Measurements from ENCODE around the gene ALX4.

Gene ALX4

GRCh38 chr11:44309478-44310205, at the start of gene ALX4:
TSS of gene ALX4 (minus strand) at chr11:44310139. CDS start at chr11:44310062, 77 bp downstream.
- DNase-seq (ENCODE audit: low read depth): peak; percentile 34

GRCh38 chr11:44359162-44359561, 49.2 kb upstream of the ALX4 start:
- no peak for DNase-seq (ENCODE audit: low read depth)

DNA sequence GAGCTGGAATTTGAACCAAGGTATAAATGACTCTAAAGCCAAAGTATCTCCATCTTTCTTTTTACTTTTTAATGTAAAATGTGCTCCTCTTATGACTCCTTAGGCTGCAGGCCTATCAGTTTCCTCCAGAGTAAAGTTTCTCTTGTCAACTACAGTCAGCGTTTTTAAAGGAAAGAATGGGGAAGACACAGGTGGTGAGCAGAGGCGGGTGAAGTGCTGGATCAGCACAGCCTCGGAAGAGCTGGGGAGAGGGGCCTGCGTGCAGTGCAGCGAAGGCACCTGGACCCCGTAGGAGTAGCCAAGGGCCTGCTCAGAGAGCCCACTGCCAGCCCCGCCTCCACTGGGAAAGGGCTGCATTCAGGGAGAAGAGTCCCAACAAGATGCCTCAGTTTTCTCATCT, 48.8 kb upstream of the ALX4 start:
- no peak for DNase-seq (ENCODE audit: low read depth)

DNA sequence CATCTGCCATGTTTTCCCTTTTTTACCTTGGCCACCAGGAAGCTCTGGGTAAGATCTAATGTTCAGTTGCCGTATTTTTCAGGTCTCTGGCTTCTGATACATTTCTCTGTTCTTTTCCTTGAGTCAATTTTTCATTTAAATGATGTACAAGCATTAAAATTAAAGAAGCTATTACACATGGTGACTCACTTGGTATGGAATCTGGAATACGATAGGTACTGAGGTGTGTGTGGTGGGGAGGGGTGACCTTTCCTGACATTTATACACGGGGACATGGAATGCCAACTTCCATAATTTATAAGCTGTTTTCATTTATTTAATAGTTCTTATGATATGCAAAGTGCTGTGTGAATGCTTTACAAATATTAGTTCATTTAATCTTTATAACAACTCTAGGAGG, 47.8 kb upstream of the ALX4 start:
- no peak for DNase-seq (ENCODE audit: low read depth)

- no peak for DNase-seq (ENCODE audit: low read depth)
Measured at GRCh38 chr11:44356351-44356750, 46.4 kb upstream of the ALX4 start.

DNA sequence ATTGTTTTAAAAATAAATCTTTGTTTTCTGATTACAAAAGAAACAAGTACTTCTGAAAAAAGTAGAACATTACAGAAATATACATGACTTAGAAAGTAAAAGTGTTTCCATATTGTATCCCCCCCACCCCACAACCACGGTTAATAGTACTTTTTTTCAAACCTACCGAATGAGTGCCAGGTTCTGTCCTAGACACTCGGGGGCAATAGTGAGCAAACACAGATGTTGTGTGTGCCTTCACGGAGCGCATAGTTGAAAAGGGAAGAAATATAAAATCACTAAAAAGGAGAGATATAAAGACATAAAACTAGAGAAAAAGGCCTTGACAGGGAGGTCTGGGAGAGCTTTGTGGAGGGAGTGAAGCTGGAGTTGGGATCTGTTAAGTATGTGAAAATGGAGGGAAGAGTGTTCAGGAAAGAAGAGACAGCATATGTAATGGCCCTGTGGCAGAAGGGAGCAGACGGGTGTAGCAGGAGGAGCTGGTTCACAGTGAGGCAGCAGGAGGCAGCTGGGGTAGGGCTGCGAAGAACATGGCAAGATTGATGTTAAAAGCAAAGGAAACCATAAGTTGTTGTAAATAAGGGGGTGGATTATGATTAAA, 42.1 kb upstream of the ALX4 start:
- DNase-seq (ENCODE audit: low read depth): peak; percentile 8

GRCh38 chr11:44351006-44351660, 41.2 kb upstream of the ALX4 start:
- no peak for DNase-seq (ENCODE audit: low read depth)

GRCh38 chr11:44349328-44349727, 39.4 kb upstream of the ALX4 start:
- no peak for DNase-seq (ENCODE audit: low read depth)

DNA sequence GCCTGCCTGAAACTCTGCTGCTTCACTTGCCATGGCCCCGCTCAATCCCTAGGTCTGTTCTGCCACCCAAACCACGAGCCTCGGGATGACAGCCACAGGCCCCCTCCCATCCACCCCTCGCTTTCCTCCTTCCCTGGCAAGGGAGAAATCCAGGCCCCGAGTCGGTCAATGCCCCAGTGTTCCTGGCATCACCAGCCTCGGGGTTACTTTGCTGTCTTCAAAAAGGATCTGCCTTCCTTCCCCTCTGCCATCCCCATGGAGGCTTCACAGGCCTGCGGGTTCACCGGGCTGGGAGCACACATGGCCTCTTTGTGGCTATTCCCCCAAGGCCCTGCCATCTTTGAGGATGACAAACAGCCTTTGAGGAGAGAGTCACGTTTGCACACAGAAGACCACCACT, 38.8 kb upstream of the ALX4 start:
- DNase-seq (ENCODE audit: low read depth): no peak

GRCh38 chr11:44348114-44348513, 38.2 kb upstream of the ALX4 start:
- DNase-seq (ENCODE audit: low read depth): no peak

DNA sequence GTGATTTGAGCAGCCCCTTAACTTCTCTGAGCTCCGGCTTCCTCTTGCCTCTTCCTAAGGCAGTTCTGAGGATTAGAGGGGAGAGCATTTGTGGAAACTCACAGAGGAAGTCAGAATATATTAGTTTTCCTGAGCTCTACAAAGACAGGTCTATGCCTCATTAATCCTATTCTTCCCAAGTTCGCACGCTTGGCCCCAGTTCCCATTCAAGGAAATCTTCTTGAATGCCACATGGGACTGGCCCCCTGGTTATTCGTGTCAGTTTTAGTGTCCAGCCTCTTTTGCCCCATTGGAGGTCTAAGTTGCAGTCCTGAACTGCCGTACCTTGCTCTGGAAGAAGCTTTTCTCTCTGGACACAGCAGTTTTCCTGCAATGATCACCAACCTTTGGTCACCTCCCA, 37.6 kb upstream of the ALX4 start:
- no peak for DNase-seq (ENCODE audit: low read depth)

DNA sequence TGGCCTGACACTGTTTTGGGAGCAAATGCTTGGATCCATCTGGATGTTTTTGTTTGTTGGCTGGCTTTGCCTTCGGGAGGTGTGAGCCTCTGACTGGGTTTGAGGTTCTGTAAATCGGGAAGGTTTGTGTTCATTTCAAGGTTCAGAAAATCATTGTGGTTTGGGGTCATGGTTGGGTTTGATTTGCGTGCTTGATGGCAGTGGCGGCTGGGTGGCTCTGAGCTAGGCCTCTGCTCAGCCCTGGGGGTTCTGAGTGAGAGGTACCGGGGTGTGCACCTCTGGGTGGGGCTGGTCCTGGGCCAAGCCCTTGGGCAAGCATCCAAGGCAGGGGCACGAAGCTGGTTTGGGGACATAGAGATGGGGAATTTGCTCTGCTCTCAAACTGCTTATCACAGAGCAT, 37.0 kb upstream of the ALX4 start:
- DNase-seq (ENCODE audit: low read depth): no peak

DNA sequence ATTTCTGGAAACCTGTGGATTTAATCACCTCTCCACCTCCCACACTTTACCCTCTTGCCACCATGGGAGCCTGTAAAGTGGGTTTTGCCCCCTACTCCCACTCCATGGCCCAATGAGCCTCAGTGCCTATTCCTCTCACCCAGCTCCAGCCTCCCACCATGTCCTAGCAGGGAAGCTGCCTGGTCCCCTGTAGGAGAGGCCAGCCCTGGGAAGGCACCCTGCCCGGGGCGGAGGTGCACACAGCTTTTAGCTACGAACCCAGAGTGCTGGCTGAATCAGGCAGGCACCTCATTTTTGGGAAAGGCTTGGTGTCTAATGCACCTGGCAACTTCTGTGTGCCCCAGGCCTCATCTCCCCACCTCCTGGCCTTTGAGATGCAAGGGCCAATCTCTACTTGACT, 35.8 kb upstream of the ALX4 start:
- no peak for DNase-seq (ENCODE audit: low read depth)

DNA sequence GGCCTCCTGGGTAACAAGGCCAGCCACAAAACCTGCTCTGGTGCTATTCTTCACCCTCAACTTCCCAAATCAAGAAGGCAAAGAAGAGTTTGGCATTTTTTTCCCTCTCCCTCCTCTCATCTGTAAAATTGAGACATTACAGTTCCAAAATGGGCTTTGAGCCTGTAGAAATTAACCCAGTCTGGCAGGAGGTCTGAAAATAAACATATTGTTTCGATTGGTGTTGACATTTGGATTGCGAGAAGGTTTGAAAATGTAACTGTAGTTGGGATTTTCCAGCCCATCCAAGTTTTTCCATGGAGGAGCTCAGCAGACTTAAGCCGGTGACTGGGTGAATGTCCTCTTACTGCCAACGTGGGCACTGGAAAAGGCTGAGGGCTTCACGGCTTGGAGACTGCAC, 35.0 kb upstream of the ALX4 start:
- no peak for DNase-seq (ENCODE audit: low read depth)

DNA sequence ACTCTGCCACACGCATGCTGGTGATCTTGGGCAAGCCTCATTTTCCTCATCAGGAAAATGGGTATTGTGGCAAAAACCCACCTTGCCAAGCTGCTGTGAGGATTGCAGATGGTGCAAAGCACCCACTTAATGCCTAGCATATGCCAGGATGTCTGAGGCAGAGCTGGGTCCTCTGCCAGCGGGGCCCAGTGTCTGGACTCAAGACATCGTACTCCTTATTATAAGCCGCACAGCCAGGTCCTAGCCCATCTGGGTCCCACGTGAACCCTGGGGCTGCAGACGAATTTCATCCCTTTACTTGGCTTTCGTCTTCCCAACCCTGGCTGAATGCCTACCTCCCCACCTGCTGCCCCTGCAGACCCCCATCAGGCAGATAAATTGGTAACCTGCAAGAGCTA, 34.5 kb upstream of the ALX4 start:
- no peak for DNase-seq (ENCODE audit: low read depth)

- DNase-seq (ENCODE audit: low read depth): no peak
Measured at GRCh38 chr11:44343778-44344422, 34.0 kb upstream of the ALX4 start.

- no peak for DNase-seq (ENCODE audit: low read depth)
Measured at GRCh38 chr11:44342616-44343015, 32.7 kb upstream of the ALX4 start.

- DNase-seq (ENCODE audit: low read depth): no peak
Measured at GRCh38 chr11:44340656-44341055, 30.7 kb upstream of the ALX4 start.

DNA sequence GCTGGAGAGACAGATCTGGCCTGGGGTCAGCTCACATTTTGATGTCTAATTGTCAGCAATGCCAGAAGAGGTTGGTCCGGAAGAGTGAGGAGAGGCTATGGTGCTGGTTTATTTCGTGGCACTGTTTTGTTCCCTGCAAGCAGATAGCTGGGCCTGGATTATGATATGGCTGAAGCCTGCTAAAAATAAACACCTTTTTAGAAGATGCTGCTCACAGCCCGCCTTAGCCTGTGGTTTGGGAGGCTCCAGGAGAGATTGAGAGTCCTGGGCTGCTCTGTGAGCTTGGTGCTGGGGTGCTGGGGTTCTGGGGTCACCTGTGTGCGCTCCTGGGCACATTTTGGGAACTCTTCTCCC, 29.6 kb upstream of the ALX4 start:
- DNase-seq (ENCODE audit: low read depth): no peak

DNA sequence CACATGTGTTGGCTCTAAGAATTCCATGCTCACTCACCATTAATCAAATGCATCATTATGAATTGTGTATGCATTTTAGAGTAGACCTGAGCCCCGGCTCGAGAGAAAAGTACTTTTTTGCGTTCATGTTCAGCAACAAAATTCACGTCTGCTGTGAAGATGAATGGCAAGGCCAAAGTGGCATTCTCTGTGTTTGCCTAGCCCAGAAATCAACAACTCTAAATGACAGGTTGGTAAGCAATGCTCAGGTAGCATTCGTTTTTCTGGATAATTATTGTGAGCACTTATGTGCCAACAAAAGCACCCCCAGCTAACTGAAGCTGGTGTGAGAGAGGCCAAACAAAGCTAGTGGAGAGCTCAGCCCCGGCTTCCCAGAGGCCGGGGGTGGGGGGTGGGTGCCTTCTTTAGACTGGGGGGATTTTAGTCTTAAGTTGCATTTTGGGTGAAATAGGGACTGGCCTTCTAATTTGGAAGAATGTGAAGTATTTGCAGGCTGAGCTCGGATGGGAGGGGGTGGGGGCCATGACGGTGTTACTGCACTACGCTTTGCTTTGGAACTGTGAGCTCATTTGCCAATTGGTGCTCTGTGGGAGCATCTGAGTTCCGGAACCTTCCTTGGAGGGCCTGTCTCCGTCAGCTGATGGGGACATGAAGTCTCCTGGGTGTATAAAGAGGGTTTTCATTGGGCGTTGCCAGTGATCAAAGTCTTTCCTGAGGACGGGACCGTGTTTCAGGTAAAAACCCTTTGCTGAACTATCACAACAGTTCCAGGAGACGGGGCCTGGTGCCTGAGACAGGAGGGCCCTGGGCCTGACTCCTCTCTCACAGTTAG, 29.0 kb upstream of the ALX4 start:
- DNase-seq (ENCODE audit: low read depth): no peak

- no peak for DNase-seq (ENCODE audit: low read depth)
Measured at GRCh38 chr11:44338026-44338425, 28.1 kb upstream of the ALX4 start.

- DNase-seq (ENCODE audit: low read depth): no peak
Measured at GRCh38 chr11:44335919-44336318, 26.0 kb upstream of the ALX4 start.
